ENCODE data around the gene LSR.
"Not testable (repeated sequence)": the region's sequence is repeated elsewhere in the genome, so short reads cannot be mapped to it uniquely, and the experiment has no call there.

Gene LSR

GRCh38 chr19:35219008-35219407 lies 29.8 kb upstream of the LSR start:
- Histone ChIP-seq H2AFZ (ENCODE audit: low read length) (no peak overlapping the region), H3K4me3 (ENCODE audit: low read depth, low read length, poor library complexity, severe bottlenecking) (no peak overlapping the region), H3K27ac (ENCODE audit: low read depth, low read length, poor library complexity, severe bottlenecking) (no peak overlapping the region), H3K4me2 (ENCODE audit: low read length) (no peak overlapping the region), H3K4me1 (ENCODE audit: insufficient read depth, low read length, severe bottlenecking) (peaks cover 40% of the 10 kb centered on the region), H3K9me3 (ENCODE audit: low read length) (peaks cover 6% of the 10 kb centered on the region; the same call in 1 of the 2 replicates), H3K9ac (ENCODE audit: low read length) (no peak overlapping the region), H3K79me2 (ENCODE audit: insufficient read depth, low read length) (no peaks in the 10 kb centered on the region), H3F3A (ENCODE audit: insufficient read depth, low read length) (no peaks in the 10 kb centered on the region), H4K20me1 (ENCODE audit: insufficient read depth, low read length) (no peaks in the 10 kb centered on the region), H3K27me3 (ENCODE audit: insufficient read depth, low read length) (no peaks in the 10 kb centered on the region), H3K9me2 (ENCODE audit: low read depth, low read length) (no peaks in the 10 kb centered on the region), H3K36me3 (ENCODE audit: insufficient read depth, low read length) (no peaks in the 10 kb centered on the region; the same call in 1 of the 2 replicates)
- TF ChIP-seq EZH2 (IDR thresholded peaks at IDR 0.05; ENCODE audit: borderline replicate concordance, low read length) (no peak), CTCF (IDR thresholded peaks at IDR 0.05; ENCODE audit: low read length) (no peak)

- Histone ChIP-seq H3K27ac (ENCODE audit: low read depth, low read length, poor library complexity, severe bottlenecking) (no peak overlapping the region), H4K20me1 (ENCODE audit: insufficient read depth, low read length) (no peaks in the 10 kb centered on the region), H3F3A (ENCODE audit: insufficient read depth, low read length) (no peaks in the 10 kb centered on the region), H3K36me3 (ENCODE audit: insufficient read depth, low read length) (no peaks in the 10 kb centered on the region; the same call in 1 of the 2 replicates), H3K79me2 (ENCODE audit: insufficient read depth, low read length) (no peaks in the 10 kb centered on the region), H2AFZ (ENCODE audit: low read length) (no peak overlapping the region), H3K9me3 (ENCODE audit: low read length) (peaks cover 6% of the 10 kb centered on the region; the same call in 1 of the 2 replicates), H3K4me3 (ENCODE audit: low read depth, low read length, poor library complexity, severe bottlenecking) (no peak overlapping the region), H3K4me1 (ENCODE audit: insufficient read depth, low read length, severe bottlenecking) (peaks cover 40% of the 10 kb centered on the region), H3K9me2 (ENCODE audit: low read depth, low read length) (no peaks in the 10 kb centered on the region), H3K9ac (ENCODE audit: low read length) (no peak overlapping the region), H3K4me2 (ENCODE audit: low read length) (no peak overlapping the region), H3K27me3 (ENCODE audit: insufficient read depth, low read length) (no peaks in the 10 kb centered on the region)
- no peak for TF ChIP-seq EZH2 (IDR thresholded peaks at IDR 0.05; ENCODE audit: borderline replicate concordance, low read length)
- no peak for TF ChIP-seq CTCF (IDR thresholded peaks at IDR 0.05; ENCODE audit: low read length)
Measured at GRCh38 chr19:35220315-35220921, 28.4 kb upstream of the LSR start.

- H3K4me3 ChIP-seq (ENCODE audit: low read depth, low read length, poor library complexity, severe bottlenecking); H3K36me3 ChIP-seq (ENCODE audit: insufficient read depth, low read length); H3K9ac ChIP-seq (ENCODE audit: low read length); H3F3A ChIP-seq (ENCODE audit: insufficient read depth, low read length); H3K4me2 ChIP-seq (ENCODE audit: low read length); H3K27ac ChIP-seq (ENCODE audit: low read depth, low read length, poor library complexity, severe bottlenecking); H4K20me1 ChIP-seq (ENCODE audit: insufficient read depth, low read length); H3K79me2 ChIP-seq (ENCODE audit: insufficient read depth, low read length); H3K9me3 ChIP-seq (ENCODE audit: low read length); H3K9me2 ChIP-seq (ENCODE audit: low read depth, low read length); H3K27me3 ChIP-seq (ENCODE audit: insufficient read depth, low read length); H2AFZ ChIP-seq (ENCODE audit: low read length): not testable (repeated sequence)
- peaks cover 37% of the 10 kb centered on the region for H3K4me1 ChIP-seq (ENCODE audit: insufficient read depth, low read length, severe bottlenecking)
Measured at GRCh38 chr19:35220973-35221590, 27.7 kb upstream of the LSR start.
